Smooth muscle cell (in vitro differentiated cells): Measurements from ENCODE around the gene TFDP1. TPM values are rescaled to one million over a fixed set of nuclear protein-coding genes. Genes with fewer than 3 reads are reported as not detected.

Source experiments
- DNase-seq: peaks from one replicate; lab custom pipeline; 2025; ENCODE audit not compliant: unreplicated experiment; lab: John Stamatoyannopoulos, UW
- H2AFZ ChIP-seq: fragments of 200-600 bp; sonication (generic); 2 replicates; pipeline ENCODE4 v1.6.0; 2016; ENCODE audit warnings: antibody characterized with exemption, low read depth, mild to moderate bottlenecking
- H3F3A ChIP-seq: fragments of 200-600 bp; sonication (generic); 2 replicates; pipeline ENCODE4 v1.6.0; 2017; ENCODE audit warnings: antibody characterized with exemption, low read depth
- H3K27ac ChIP-seq: fragments of 200-600 bp; sonication (generic); 2 replicates; pipeline ENCODE4 v1.5.1; 2016; ENCODE audit warnings: low read depth, mild to moderate bottlenecking
- H3K27me3 ChIP-seq: fragments of 200-600 bp; sonication (generic); 2 replicates; pipeline ENCODE4 v1.6.1; 2016; ENCODE audit warnings: low read depth, mild to moderate bottlenecking
- H3K36me3 ChIP-seq: fragments of 200-600 bp; sonication (generic); 2 replicates; pipeline ENCODE4 v1.5.1; 2016; ENCODE audit warnings: low read depth
- H3K4me1 ChIP-seq: fragments of 200-600 bp; sonication (generic); 2 replicates; pipeline ENCODE4 v1.5.1; 2016; ENCODE audit warnings: low read depth
- H3K4me2 ChIP-seq: fragments of 200-600 bp; sonication (generic); 2 replicates; pipeline ENCODE4 v1.6.0; 2016; ENCODE audit warnings: mild to moderate bottlenecking
- H3K4me3 ChIP-seq: fragments of 200-600 bp; sonication (generic); 2 replicates; pipeline ENCODE4 v1.5.1; 2016; ENCODE audit warnings: mild to moderate bottlenecking
- H3K79me2 ChIP-seq: fragments of 200-600 bp; sonication (generic); 2 replicates; pipeline ENCODE4 v1.6.0; 2016; ENCODE audit warnings: low read depth, mild to moderate bottlenecking
- H3K9ac ChIP-seq: fragments of 200-600 bp; sonication (generic); 2 replicates; pipeline ENCODE4 v1.6.0; 2016; ENCODE audit warnings: low read depth
- H3K9me3 ChIP-seq: fragments of 200-600 bp; sonication (generic); replicated peaks from 2 replicates; pipeline ENCODE4 v1.5.1; 2016; ENCODE audit warnings: low read depth
- H4K20me1 ChIP-seq: fragments of 200-600 bp; sonication (generic); 2 replicates; pipeline ENCODE4 v1.6.0; 2016; ENCODE audit warnings: low read depth
- CTCF ChIP-seq: fragments of 200-600 bp; sonication (generic); IDR thresholded peaks from 2 replicates; pipeline ENCODE4 v1.5.1; 2017; ENCODE audit warnings: borderline replicate concordance, mild to moderate bottlenecking, antibody characterized with exemption; ENCODE audit not compliant: insufficient read depth, poor library complexity, severe bottlenecking
- WGBS: methylation state at CpG from one replicate; pipeline ENCODE4 v1.1.7; 2016; ENCODE audit warnings: low lambda C conversion rate; 5-methylcytosine and 5-hydroxymethylcytosine counted together
- polyA plus RNA-seq: library from polyadenylated mRNA; unstranded; fragments of >200 nt; fragmentation: Nextera tagmentation; extraction: Ambion mirVana; gene quantifications from 2 replicates; pipeline ENCODE4 v1.2.1, GENCODE V29; 2016
- total RNA-seq: library from RNA; depleted of rRNA; stranded (reverse); fragments of >200 nt; gene quantifications from 2 replicates; pipeline ENCODE4 v1.2.3, GENCODE V29; 2014

TFDP1 gene
- total RNA-seq (46.1 and 53.6 TPM in 2 replicates), polyA plus RNA-seq (38.5 and 52.8 TPM in 2 replicates)

- Histone ChIP-seq H2AFZ (peak within 1 kb of the TSS; percentile 79), H3K27ac (no peak within 1 kb of the TSS), H3K79me2 (peaks cover 33% of the 10 kb centered on the region), H3K27me3 (no peaks in the 10 kb centered on the region), H3K4me2 (peak within 1 kb of the TSS; percentile 95), H3K36me3 (no peaks in the 10 kb centered on the region), H3K9ac (no peak within 1 kb of the TSS), H3F3A (no peaks in the 10 kb centered on the region), H3K9me3 (no peaks in the 10 kb centered on the region), H3K4me3 (peak within 1 kb of the TSS; percentile 69), H4K20me1 (peaks cover 35% of the 10 kb centered on the region), H3K4me1 (peaks cover 5% of the 10 kb centered on the region)
- TF ChIP-seq CTCF, result no peak
- WGBS, result 8% methylated on average over 71 of the region's 92 CpGs
- DNase-seq, result no peak
Measured at GRCh38 chr13:113584205-113584869, at the start of gene TFDP1. TFDP1 (plus strand) TSS chr13:113584753; CDS start chr13:113585838, 1,085 bp downstream.

- TF ChIP-seq CTCF, result no peak
- no peak for DNase-seq
Measured at GRCh38 chr13:113535381-113535781, 49.2 kb upstream of the TFDP1 start.

GRCh38 chr13:113536461-113537110, 48.0 kb upstream of the TFDP1 start:
- H3F3A ChIP-seq, result no peaks in the 10 kb centered on the region
- peaks cover 8% of the 10 kb centered on the region for H3K36me3 ChIP-seq
- H3K27me3 ChIP-seq, result no peaks in the 10 kb centered on the region
- no peaks in the 10 kb centered on the region for H3K9me3 ChIP-seq
- no peak overlapping the region for H3K4me2 ChIP-seq
- no peak overlapping the region for H2AFZ ChIP-seq
- no peak for DNase-seq
- H3K9ac ChIP-seq, result no peak overlapping the region
- H4K20me1 ChIP-seq, result peaks cover 20% of the 10 kb centered on the region
- no peak overlapping the region for H3K27ac ChIP-seq
- H3K79me2 ChIP-seq, result no peaks in the 10 kb centered on the region
- WGBS, result 96% methylated on average over 18 of the region's 18 CpGs
- no peak overlapping the region for H3K4me3 ChIP-seq
- H3K4me1 ChIP-seq, result no peaks in the 10 kb centered on the region
- no peak for TF ChIP-seq CTCF

More at GRCh38 chr13:113535381-113535781, 49.2 kb upstream of the TFDP1 start:
- Histone ChIP-seq H3F3A (no peaks in the 10 kb centered on the region), H3K27ac (no peak overlapping the region), H3K4me3 (no peak overlapping the region), H2AFZ (no peak overlapping the region), H3K4me1 (no peaks in the 10 kb centered on the region), H3K27me3 (no peaks in the 10 kb centered on the region), H3K79me2 (no peaks in the 10 kb centered on the region), H3K9me3 (no peaks in the 10 kb centered on the region), H3K36me3 (peaks cover 8% of the 10 kb centered on the region), H3K4me2 (no peak overlapping the region), H4K20me1 (peaks cover 18% of the 10 kb centered on the region), H3K9ac (no peak overlapping the region)
- 95% methylated on average over 13 of the region's 13 CpGs for WGBS
